GM19463 (cell line): ENCODE measurements around the gene SCN2B.

Source experiments
- ATAC-seq: cut with Tn5 transposase; IDR thresholded peaks from one replicate; pipeline ENCODE4 v1.9.1; 2021; ENCODE audit warnings: mild to moderate bottlenecking, moderate library complexity; ENCODE audit not compliant: unreplicated experiment

The SCN2B gene

GRCh38 chr11:118175031-118175992, 1.1 kb downstream of the SCN2B start:
- ATAC-seq, result no peak

GRCh38 chr11:118174006-118174567, 2.4 kb downstream of the SCN2B start:
- ATAC-seq, result no peak

GRCh38 chr11:118172356-118172755, 4.1 kb downstream of the SCN2B start:
- ATAC-seq, result no peak

- ATAC-seq, result no peak
These were observed 5.0 kb downstream of the SCN2B start for GRCh38 chr11:118171269-118172062.

GRCh38 chr11:118170882-118171268, 5.6 kb downstream of the SCN2B start:
- ATAC-seq, result no peak

GRCh38 chr11:118170231-118170630, 6.2 kb downstream of the SCN2B start:
- ATAC-seq, result no peak

GRCh38 chr11:118169300-118170140, 6.9 kb downstream of the SCN2B start:
- no peak for ATAC-seq

- no peak for ATAC-seq
These were observed 7.7 kb downstream of the SCN2B start for GRCh38 chr11:118168751-118169150.

- no peak for ATAC-seq
These were observed 8.1 kb downstream of the SCN2B start for GRCh38 chr11:118168316-118168715.

- ATAC-seq, result no peak
These were observed 8.5 kb downstream of the SCN2B start for GRCh38 chr11:118167906-118168305.

GRCh38 chr11:118167253-118167652, 9.2 kb downstream of the SCN2B start:
- ATAC-seq, result no peak

- ATAC-seq, result no peak
These were observed 9.8 kb downstream of the SCN2B start for GRCh38 chr11:118166641-118167040.

- no peak for ATAC-seq
These were observed 11.6 kb downstream of the SCN2B start for GRCh38 chr11:118164885-118165284.

GRCh38 chr11:118163494-118163893, 12.9 kb downstream of the SCN2B start:
- no peak for ATAC-seq

- no peak for ATAC-seq
These were observed 13.6 kb downstream of the SCN2B start for GRCh38 chr11:118162846-118163245.

- ATAC-seq, result no peak
These were observed 14.7 kb downstream of the SCN2B start for GRCh38 chr11:118161786-118162185.

GRCh38 chr11:118157186-118157895, 19.1 kb downstream of the SCN2B start:
- ATAC-seq, result no peak

GRCh38 chr11:118156531-118157185, 19.8 kb downstream of the SCN2B start:
- ATAC-seq, result no peak

- ATAC-seq, result no peak
These were observed 20.5 kb downstream of the SCN2B start for GRCh38 chr11:118155776-118156530.
